CD8-positive, alpha-beta memory T cell (primary cell): ENCODE results near the gene FMNL3. TPM values are rescaled to one million over a fixed set of nuclear protein-coding genes. Genes with fewer than 3 reads are reported as not detected.

Experiments used
- CTCF ChIA-PET: fragments of 350-600 bp; sonication (Branson Sonifier 250); formaldehyde crosslinking; loops from one replicate; lab custom pipeline; 2021; ENCODE audit warnings: antibody characterized with exemption; lab: Charles Lee
- POLR2A ChIA-PET: fragments of 350-600 bp; sonication (Branson Sonifier 250); formaldehyde crosslinking; loops from one replicate; lab custom pipeline; 2021; ENCODE audit warnings: antibody characterized with exemption; lab: Charles Lee
- DNase-seq, 5 donors: peaks; one replicate each; pipeline versions ENCODE4 v3.0.0 to v3.0.0-alpha.2; 2020 to 2022; ENCODE audit warnings: mixed read lengths in 1 of 5
- H3K27ac ChIP-seq: one replicate; pipeline ENCODE4 v1.7.0; 2013; ENCODE audit warnings: low read depth, mild to moderate bottlenecking, low read length, moderate library complexity
- H3K27me3 ChIP-seq: 2 replicates; pipeline ENCODE4 v1.7.0; 2013; ENCODE audit warnings: low read length, mild to moderate bottlenecking; ENCODE audit not compliant: insufficient read depth, poor library complexity, severe bottlenecking
- H3K36me3 ChIP-seq: 2 replicates; pipeline ENCODE4 v1.7.0; 2013; ENCODE audit warnings: mild to moderate bottlenecking, low read length, moderate library complexity; ENCODE audit not compliant: insufficient read depth
- H3K4me1 ChIP-seq: 2 replicates; pipeline ENCODE4 v1.7.0; 2013; ENCODE audit warnings: mild to moderate bottlenecking, low read length, moderate library complexity; ENCODE audit not compliant: insufficient read depth
- H3K4me3 ChIP-seq: 2 replicates; pipeline ENCODE4 v1.7.0; 2013; ENCODE audit warnings: mild to moderate bottlenecking, low read length
- H3K9me3 ChIP-seq: 2 replicates; pipeline ENCODE4 v1.7.0; 2013; ENCODE audit warnings: mild to moderate bottlenecking, low read length
- H3K27ac Mint-ChIP-seq, 8 donors: one replicate each; pipeline ENCODE4 v1.8.0; 2020 to 2021; ENCODE audit warnings: mixed read lengths in 8 of 8, mild to moderate bottlenecking in 6 of 8, inconsistent platforms in 3 of 8, moderate library complexity in 3 of 8
- H3K27me3 Mint-ChIP-seq, 2 donors: one replicate each; pipeline ENCODE4 v1.8.0; 2020 to 2021; ENCODE audit warnings: mixed read lengths in 2 of 2, mild to moderate bottlenecking in 1 of 2, moderate library complexity in 1 of 2
- H3K36me3 Mint-ChIP-seq, 3 donors: one replicate each; pipeline ENCODE4 v1.8.0; 2020 to 2021; ENCODE audit warnings: mixed read lengths in 3 of 3, inconsistent platforms in 1 of 3, mild to moderate bottlenecking in 1 of 3
- H3K4me1 Mint-ChIP-seq, 3 donors: one replicate each; pipeline ENCODE4 v1.8.0; 2020 to 2021; ENCODE audit warnings: mixed read lengths in 3 of 3, inconsistent platforms in 1 of 3, mild to moderate bottlenecking in 1 of 3
- H3K4me3 Mint-ChIP-seq, 7 donors: one replicate each; pipeline ENCODE4 v1.8.0; 2020 to 2021; ENCODE audit warnings: mixed read lengths in 7 of 7, mild to moderate bottlenecking in 6 of 7, moderate library complexity in 4 of 7, inconsistent platforms in 2 of 7
- H3K9me3 Mint-ChIP-seq, 5 donors: one replicate each; pipeline ENCODE4 v1.8.0; 2020 to 2022; ENCODE audit warnings: mixed read lengths in 5 of 5, mild to moderate bottlenecking in 3 of 5, moderate library complexity in 2 of 5, inconsistent platforms in 1 of 5
- polyA plus RNA-seq: library from polyadenylated mRNA; unstranded; fragments of 300-500 nt; fragmentation: Illumina TruSeq; gene quantifications from one replicate; pipeline ENCODE4 v1.2.3, GENCODE V29; 2021
- total RNA-seq, 2 experiments: library from RNA; stranded (reverse); gene quantifications; one replicate each; pipeline ENCODE4 v1.2.3, GENCODE V29; 2021

Gene FMNL3
- total and polyA plus RNA-seq, 3 experiments from 2014 or later, result 6.3 to 36.7 (median 35.8) TPM

- Mint-ChIP-seq H3K4me1 (peaks cover 37 to 51% (median 45%) of the 10 kb centered on the region in 3 donors), H3K4me3 (peak overlapping the region in 1 of 7 donors; percentile 67), H3K27ac (peak overlapping the region in 4 of 8 donors; percentile 38 to 86 (median 62)), H3K27me3 (no peaks in the 10 kb centered on the region), H3K36me3 (peaks cover 22 to 63% (median 22%) of the 10 kb centered on the region in 3 donors), H3K9me3 (no peaks in the 10 kb centered on the region)
- Histone ChIP-seq H3K9me3 (no peaks in the 10 kb centered on the region), H3K4me1 (peaks cover 50% of the 10 kb centered on the region), H3K4me3 (no peak overlapping the region), H3K27me3 (no peaks in the 10 kb centered on the region), H3K36me3 (peaks cover 25% of the 10 kb centered on the region), H3K27ac (no peak overlapping the region)
- CTCF ChIA-PET, result no interaction called here
- POLR2A ChIA-PET, result interaction anchor here (0.6 kb wide), 1 partner anchor 12 kb away, joined by 4 read pairs; no protein-coding TSS in a partner anchor
- no peak for DNase-seq
Measured at GRCh38 chr12:49658276-49658675, 48.9 kb downstream of the FMNL3 start.

- H3K27ac Mint-ChIP-seq, result peak overlapping the region in 7 of 8 donors; percentile 28 to 92 (median 54)
- H3K4me3 ChIP-seq, result no peak overlapping the region
- CTCF ChIA-PET, result interaction anchor here (1.0 to 4.6 kb wide), 4 partner anchors 12 to 122 kb away, joined by 3 to 24 read pairs (median 3); no protein-coding TSS in a partner anchor
- peaks cover 13 to 78% (median 18%) of the 10 kb centered on the region in 3 donors for H3K36me3 Mint-ChIP-seq
- H3K9me3 ChIP-seq, result no peaks in the 10 kb centered on the region
- H3K4me3 Mint-ChIP-seq, result no peak overlapping the region
- peaks cover 11 to 26% (median 21%) of the 10 kb centered on the region in 3 donors for H3K4me1 Mint-ChIP-seq
- no peaks in the 10 kb centered on the region for H3K27me3 ChIP-seq
- H3K4me1 ChIP-seq, result peaks cover 25% of the 10 kb centered on the region
- POLR2A ChIA-PET, result interaction anchor here (0.6 kb wide), 1 partner anchor 27 kb away, joined by 6 read pairs; no protein-coding TSS in a partner anchor
- H3K27ac ChIP-seq, result no peak overlapping the region
- peaks cover 25% of the 10 kb centered on the region for H3K36me3 ChIP-seq
- no peaks in the 10 kb centered on the region for H3K9me3 Mint-ChIP-seq
- no peak for DNase-seq
- H3K27me3 Mint-ChIP-seq, result no peaks in the 10 kb centered on the region
Measured at GRCh38 chr12:49655595-49656236, 51.5 kb downstream of the FMNL3 start.

GRCh38 chr12:49654715-49655114 lies 52.5 kb downstream of the FMNL3 start:
- peaks cover 6 to 20% (median 18%) of the 10 kb centered on the region in 3 donors for H3K4me1 Mint-ChIP-seq
- peak overlapping the region in 1 of 8 donors; percentile 28 for H3K27ac Mint-ChIP-seq
- H3K9me3 ChIP-seq, result no peaks in the 10 kb centered on the region
- peaks cover 29% of the 10 kb centered on the region for H3K36me3 ChIP-seq
- H3K4me3 ChIP-seq, result no peak overlapping the region
- DNase-seq, result no peak
- H3K27ac ChIP-seq, result no peak overlapping the region
- POLR2A ChIA-PET, result interaction anchor here (0.6 to 1.1 kb wide), 2 partner anchors 37 to 49 kb away, joined by 3 read pairs; no protein-coding TSS in a partner anchor
- H3K36me3 Mint-ChIP-seq, result peaks cover 13 to 82% (median 24%) of the 10 kb centered on the region in 3 donors
- peaks cover 15% of the 10 kb centered on the region for H3K4me1 ChIP-seq
- no peaks in the 10 kb centered on the region for H3K27me3 Mint-ChIP-seq
- H3K4me3 Mint-ChIP-seq, result no peak overlapping the region
- CTCF ChIA-PET, result interaction anchor here (0.8 to 4.6 kb wide), 3 partner anchors 11 to 57 kb away, joined by 3 to 24 read pairs (median 5); partner anchors contain the start of gene FMNL3
- no peaks in the 10 kb centered on the region for H3K27me3 ChIP-seq
- no peaks in the 10 kb centered on the region for H3K9me3 Mint-ChIP-seq

GRCh38 chr12:49652921-49653520 lies 54.2 kb downstream of the FMNL3 start:
- Mint-ChIP-seq H3K4me1 (peaks cover 6 to 28% (median 21%) of the 10 kb centered on the region in 3 donors), H3K9me3 (no peaks in the 10 kb centered on the region), H3K4me3 (no peak overlapping the region), H3K27me3 (no peaks in the 10 kb centered on the region), H3K27ac (peak overlapping the region in 2 of 8 donors; percentile 82 to 91), H3K36me3 (peaks cover 12 to 88% (median 22%) of the 10 kb centered on the region in 3 donors)
- Histone ChIP-seq H3K27me3 (no peaks in the 10 kb centered on the region), H3K27ac (no peak overlapping the region), H3K4me1 (peaks cover 12% of the 10 kb centered on the region), H3K36me3 (peaks cover 37% of the 10 kb centered on the region), H3K9me3 (no peaks in the 10 kb centered on the region), H3K4me3 (no peak overlapping the region)
- POLR2A ChIA-PET, result no interaction called here
- DNase-seq, result no peak
- CTCF ChIA-PET, result interaction anchor here (1.2 to 4.6 kb wide), 2 partner anchors 9 to 56 kb away, joined by 4 to 24 read pairs; no protein-coding TSS in a partner anchor

- ChIA-PET CTCF (interaction anchor here (0.5 to 1.4 kb wide), 2 partner anchors 11 to 975 kb away, joined by 3 read pairs; no protein-coding TSS in a partner anchor), POLR2A (no interaction called here)
- Histone ChIP-seq H3K27me3 (no peaks in the 10 kb centered on the region), H3K4me1 (peaks cover 11% of the 10 kb centered on the region), H3K27ac (no peak overlapping the region), H3K4me3 (no peak overlapping the region), H3K9me3 (no peaks in the 10 kb centered on the region), H3K36me3 (peaks cover 30% of the 10 kb centered on the region)
- Mint-ChIP-seq H3K27me3 (no peaks in the 10 kb centered on the region), H3K36me3 (peaks cover 6 to 87% (median 17%) of the 10 kb centered on the region in 3 donors), H3K4me3 (no peak overlapping the region), H3K9me3 (no peaks in the 10 kb centered on the region), H3K27ac (peak overlapping the region in 2 of 8 donors; percentile 34 to 83), H3K4me1 (peaks cover 6 to 21% (median 16%) of the 10 kb centered on the region in 3 donors)
- no peak for DNase-seq
Measured at GRCh38 chr12:49651855-49652254, 55.4 kb downstream of the FMNL3 start.

GRCh38 chr12:49649892-49650291 lies 57.3 kb downstream of the FMNL3 start:
- ChIA-PET POLR2A (interaction anchor here (2.1 kb wide), 1 partner anchor 55 kb away, joined by 8 read pairs; no protein-coding TSS in a partner anchor), CTCF (interaction anchor here (1.5 to 10.3 kb wide), 4 partner anchors 13 to 91 kb away, joined by 6 to 248 read pairs (median 14); partner anchors contain the start of genes FMNL3 and TMBIM6)
- DNase-seq, result no peak
- Mint-ChIP-seq H3K9me3 (no peaks in the 10 kb centered on the region), H3K27ac (peak overlapping the region in 5 of 8 donors; percentile 37 to 81 (median 48)), H3K27me3 (no peaks in the 10 kb centered on the region), H3K4me1 (peaks cover 12 to 28% (median 13%) of the 10 kb centered on the region in 3 donors), H3K36me3 (peaks cover 6 to 90% (median 17%) of the 10 kb centered on the region in 3 donors), H3K4me3 (no peak overlapping the region)
- no peak overlapping the region for H3K27ac ChIP-seq
- H3K4me3 ChIP-seq, result no peak overlapping the region
- peaks cover 22% of the 10 kb centered on the region for H3K36me3 ChIP-seq
- H3K9me3 ChIP-seq, result no peaks in the 10 kb centered on the region
- peaks cover 10% of the 10 kb centered on the region for H3K4me1 ChIP-seq
- H3K27me3 ChIP-seq, result no peaks in the 10 kb centered on the region

- H3K9me3 Mint-ChIP-seq, result no peaks in the 10 kb centered on the region
- Histone ChIP-seq H3K36me3 (peaks cover 22% of the 10 kb centered on the region), H3K27me3 (no peaks in the 10 kb centered on the region), H3K4me1 (peaks cover 14% of the 10 kb centered on the region), H3K4me3 (no peak overlapping the region), H3K27ac (no peak overlapping the region), H3K9me3 (no peaks in the 10 kb centered on the region)
- peaks cover 16 to 33% (median 17%) of the 10 kb centered on the region in 3 donors for H3K4me1 Mint-ChIP-seq
- ChIA-PET POLR2A (interaction anchor here (2.1 kb wide), 1 partner anchor 55 kb away, joined by 8 read pairs; no protein-coding TSS in a partner anchor), CTCF (interaction anchor here (1.3 to 10.3 kb wide), 5 partner anchors 12 to 92 kb away, joined by 5 to 248 read pairs (median 10); partner anchors contain the start of genes FMNL3 and TMBIM6)
- peaks cover 2 to 88% (median 14%) of the 10 kb centered on the region in 3 donors for H3K36me3 Mint-ChIP-seq
- no peaks in the 10 kb centered on the region for H3K27me3 Mint-ChIP-seq
- DNase-seq, result no peak
- H3K4me3 Mint-ChIP-seq, result no peak overlapping the region
- H3K27ac Mint-ChIP-seq, result peak overlapping the region in 7 of 8 donors; percentile 1 to 86 (median 51)
Measured at GRCh38 chr12:49649445-49649844, 57.8 kb downstream of the FMNL3 start.
